ENCODE results near the gene PTPRU. TPM values are rescaled to one million over a fixed set of nuclear protein-coding genes. Genes with fewer than 3 reads are reported as not detected.
"Not testable (repeated sequence)": the region's sequence is repeated elsewhere in the genome, so short reads cannot be mapped to it uniquely, and the experiment has no call there.

The PTPRU gene
- total RNA-seq, 1 experiment from 2014 or later: 45.5 TPM

GRCh38 chr1:29299446-29299845 is 63.1 kb downstream of the PTPRU start:
- no peak overlapping the region for H2BK5ac ChIP-seq (ENCODE audit: insufficient read length, low read length)
- H3K27ac ChIP-seq (ENCODE audit: insufficient read length, low read depth, low read length): no peak overlapping the region
- H2BK20ac ChIP-seq (ENCODE audit: low read depth, low read length, poor library complexity, severe bottlenecking): no peak overlapping the region
- Mint-ChIP-seq H3K36me3 (ENCODE audit: insufficient read depth in 1 of 3, low read depth in 3 of 3) (peaks cover 8 to 44% (median 41%) of the 10 kb centered on the region in 3 experiments; a peak in 6 of 7 replicates), H3K27me3 (ENCODE audit: low read depth) (no peaks in the 10 kb centered on the region), H3K9me3 (no peaks in the 10 kb centered on the region; a peak in 2 of 5 replicates), H3K27ac (no peak overlapping the region), H3K4me1 (peaks cover 14 to 15% of the 10 kb centered on the region in 2 experiments), H3K4me3 (no peak overlapping the region)
- H4K91ac ChIP-seq (ENCODE audit: insufficient read length, low read depth, low read length): no peak overlapping the region
- H4K8ac ChIP-seq (replicated peaks; ENCODE audit: insufficient read length, low read depth, low read length): no peak overlapping the region
- TF ChIP-seq CTCF (conservative IDR thresholded peaks at IDR 0.05): no peak
- H2BK15ac ChIP-seq (ENCODE audit: low read depth, low read length): no peak overlapping the region
- H3K27me3 ChIP-seq (ENCODE audit: insufficient read depth, low read length): no peaks in the 10 kb centered on the region
- H3K79me1 ChIP-seq (ENCODE audit: insufficient read depth, low read depth, low read length, poor library complexity, severe bottlenecking): no peaks in the 10 kb centered on the region
- H3K14ac ChIP-seq (ENCODE audit: insufficient read depth, low read length): no peak overlapping the region
- no peak overlapping the region for H3K4ac ChIP-seq (ENCODE audit: low read depth, low read length)
- no peak overlapping the region for H3K9ac ChIP-seq (ENCODE audit: extremely low read depth, insufficient read length, low read length)
- no peaks in the 10 kb centered on the region for H3K23me2 ChIP-seq (ENCODE audit: insufficient read length, low read depth, low read length, poor library complexity, severe bottlenecking)
- no peak overlapping the region for H3K23ac ChIP-seq (ENCODE audit: insufficient read length, low read depth, low read length)
- H2BK12ac ChIP-seq (ENCODE audit: insufficient read length, low read depth, low read length): no peak overlapping the region
- H3K9me3 ChIP-seq (ENCODE audit: control insufficient read depth, low read depth, low read length): no peaks in the 10 kb centered on the region
- no peak overlapping the region for H3K4me2 ChIP-seq (ENCODE audit: insufficient read depth, insufficient read length, low read length)
- DNase-seq: no peak
- no peaks in the 10 kb centered on the region for H4K20me1 ChIP-seq (ENCODE audit: control insufficient read depth, insufficient read depth, insufficient read length)
- WGBS (ENCODE audit: extremely low coverage, insufficient read length, low lambda C conversion rate): no CpG with 5 or more reads among the region's 4 CpGs
- H4K5ac ChIP-seq (ENCODE audit: insufficient read length, low read depth, low read length): no peak overlapping the region
- H3K18ac ChIP-seq (ENCODE audit: insufficient read length, low read depth, low read length): no peak overlapping the region
- H2BK120ac ChIP-seq (ENCODE audit: low read depth, low read length, poor library complexity, severe bottlenecking): no peak overlapping the region
- H3K79me2 ChIP-seq (ENCODE audit: insufficient read depth, low read length): no peaks in the 10 kb centered on the region
- H3T11ph ChIP-seq (ENCODE audit: low read length): no peak overlapping the region
- H3K56ac ChIP-seq (ENCODE audit: insufficient read length, low read depth, low read length): no peak overlapping the region
- H2AFZ ChIP-seq (ENCODE audit: low read length): no peak overlapping the region
- no peaks in the 10 kb centered on the region for H3K4me1 ChIP-seq (ENCODE audit: insufficient read depth, low read length)
- H2AK5ac ChIP-seq (ENCODE audit: insufficient read length, low read length): no peak overlapping the region

- not testable (repeated sequence) for H4K91ac ChIP-seq (ENCODE audit: insufficient read length, low read depth, low read length); H3K56ac ChIP-seq (ENCODE audit: insufficient read length, low read depth, low read length); H3K79me1 ChIP-seq (ENCODE audit: insufficient read depth, low read depth, low read length, poor library complexity, severe bottlenecking); H3K4ac ChIP-seq (ENCODE audit: low read depth, low read length); H2BK15ac ChIP-seq (ENCODE audit: low read depth, low read length); H3K9ac ChIP-seq (ENCODE audit: extremely low read depth, insufficient read length, low read length); H3K27me3 ChIP-seq (ENCODE audit: insufficient read depth, low read length); H3K23ac ChIP-seq (ENCODE audit: insufficient read length, low read depth, low read length); H3K27ac Mint-ChIP-seq; H2BK5ac ChIP-seq (ENCODE audit: insufficient read length, low read length); H2AFZ ChIP-seq (ENCODE audit: low read length); H3K4me1 ChIP-seq (ENCODE audit: insufficient read depth, low read length); H2AK5ac ChIP-seq (ENCODE audit: insufficient read length, low read length); H4K5ac ChIP-seq (ENCODE audit: insufficient read length, low read depth, low read length); H2BK120ac ChIP-seq (ENCODE audit: low read depth, low read length, poor library complexity, severe bottlenecking); H4K8ac ChIP-seq (replicated peaks; ENCODE audit: insufficient read length, low read depth, low read length); DNase-seq; H4K20me1 ChIP-seq (ENCODE audit: control insufficient read depth, insufficient read depth, insufficient read length); H3K18ac ChIP-seq (ENCODE audit: insufficient read length, low read depth, low read length); H3T11ph ChIP-seq (ENCODE audit: low read length); H3K79me2 ChIP-seq (ENCODE audit: insufficient read depth, low read length); H3K4me3 Mint-ChIP-seq; H3K4me2 ChIP-seq (ENCODE audit: insufficient read depth, insufficient read length, low read length); H3K27me3 Mint-ChIP-seq (ENCODE audit: low read depth); H2BK20ac ChIP-seq (ENCODE audit: low read depth, low read length, poor library complexity, severe bottlenecking); H3K14ac ChIP-seq (ENCODE audit: insufficient read depth, low read length); H3K23me2 ChIP-seq (ENCODE audit: insufficient read length, low read depth, low read length, poor library complexity, severe bottlenecking); H3K9me3 ChIP-seq (ENCODE audit: control insufficient read depth, low read depth, low read length); H2BK12ac ChIP-seq (ENCODE audit: insufficient read length, low read depth, low read length); H3K9me3 Mint-ChIP-seq; H3K27ac ChIP-seq (ENCODE audit: insufficient read length, low read depth, low read length)
- WGBS (ENCODE audit: extremely low coverage, insufficient read length, low lambda C conversion rate): no CpG with 5 or more reads among the region's 6 CpGs
- Mint-ChIP-seq H3K4me1 (peaks cover 15 to 21% of the 10 kb centered on the region in 2 experiments), H3K36me3 (ENCODE audit: insufficient read depth in 1 of 3, low read depth in 3 of 3) (peaks cover 8 to 55% (median 46%) of the 10 kb centered on the region in 3 experiments; a peak in 6 of 7 replicates)
Observed at GRCh38 chr1:29301732-29302131, 65.4 kb downstream of the PTPRU start.

All from H9 (cell line).